Endothelial cell of umbilical vein (primary cell): ENCODE data around the gene RPS25.

Experiments
- POLR2A ChIP-seq: IDR thresholded peaks from 2 replicates; pipeline ENCODE4 v1.6.1; 2012; ENCODE audit warnings: low read depth, mild to moderate bottlenecking, control low read depth, low read length
- POLR2AphosphoS5 ChIP-seq: IDR thresholded peaks from 2 replicates; pipeline ENCODE4 v1.6.1; 2012; ENCODE audit warnings: low read depth, mild to moderate bottlenecking, control low read depth, low read length, moderate library complexity; ENCODE audit not compliant: insufficient read depth
- TF ChIP-seq, protein P1 (sequence below), 2 donors: IDR thresholded peaks; 1 replicate in 1 of 2; 2 replicates in 1 of 2; pipeline ENCODE4 v1.5.1; 2011; ENCODE audit warnings: low read length in 2 of 2, mild to moderate bottlenecking in 2 of 2, moderate library complexity in 2 of 2, control low read depth in 1 of 2, inconsistent platforms in 1 of 2, low read depth in 1 of 2; ENCODE audit not compliant: insufficient read depth in 1 of 2; ENCODE audit errors: extremely low read depth in 1 of 2

DNA sequence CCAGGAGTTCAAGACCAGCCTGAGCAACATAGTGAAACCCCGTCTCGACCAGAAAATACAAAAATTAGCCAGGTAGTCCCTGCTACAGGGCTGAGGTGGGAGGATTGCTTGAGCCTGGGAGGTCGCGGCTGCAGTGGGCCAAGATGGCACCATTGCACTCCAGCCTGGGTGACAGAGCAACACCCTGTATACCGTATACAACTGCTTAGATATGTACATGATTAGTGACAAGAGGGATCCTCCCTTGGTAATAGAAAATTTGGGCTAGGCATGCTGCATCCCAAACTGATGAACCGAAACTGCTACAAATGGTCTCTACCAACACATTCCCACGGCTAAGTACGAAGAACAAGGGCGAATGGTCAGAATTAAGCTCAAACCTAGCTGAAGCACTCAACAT lies 24.8 kb upstream of the RPS25 start:
- TF ChIP-seq, protein P1, sequence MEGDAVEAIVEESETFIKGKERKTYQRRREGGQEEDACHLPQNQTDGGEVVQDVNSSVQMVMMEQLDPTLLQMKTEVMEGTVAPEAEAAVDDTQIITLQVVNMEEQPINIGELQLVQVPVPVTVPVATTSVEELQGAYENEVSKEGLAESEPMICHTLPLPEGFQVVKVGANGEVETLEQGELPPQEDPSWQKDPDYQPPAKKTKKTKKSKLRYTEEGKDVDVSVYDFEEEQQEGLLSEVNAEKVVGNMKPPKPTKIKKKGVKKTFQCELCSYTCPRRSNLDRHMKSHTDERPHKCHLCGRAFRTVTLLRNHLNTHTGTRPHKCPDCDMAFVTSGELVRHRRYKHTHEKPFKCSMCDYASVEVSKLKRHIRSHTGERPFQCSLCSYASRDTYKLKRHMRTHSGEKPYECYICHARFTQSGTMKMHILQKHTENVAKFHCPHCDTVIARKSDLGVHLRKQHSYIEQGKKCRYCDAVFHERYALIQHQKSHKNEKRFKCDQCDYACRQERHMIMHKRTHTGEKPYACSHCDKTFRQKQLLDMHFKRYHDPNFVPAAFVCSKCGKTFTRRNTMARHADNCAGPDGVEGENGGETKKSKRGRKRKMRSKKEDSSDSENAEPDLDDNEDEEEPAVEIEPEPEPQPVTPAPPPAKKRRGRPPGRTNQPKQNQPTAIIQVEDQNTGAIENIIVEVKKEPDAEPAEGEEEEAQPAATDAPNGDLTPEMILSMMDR (IDR thresholded peaks at IDR 0.05; ENCODE audit: extremely low read depth in 1 of 2, insufficient read depth in 1 of 2, low read depth in 1 of 2, low read length in 2 of 2), result no peak
- TF ChIP-seq POLR2AphosphoS5, result no peak
- TF ChIP-seq POLR2A, result no peak
